Measurements from ENCODE around the gene IL3RA.
"Not testable (repeated sequence)": the region's sequence is repeated elsewhere in the genome, so short reads cannot be mapped to it uniquely, and the experiment has no call there.

IL3RA gene

GRCh38 chrX:1426321-1426720 lies 89.7 kb downstream of the IL3RA start:
- DNase-seq, result not testable (repeated sequence)

GRCh38 chrX:1427756-1428155 lies 91.2 kb downstream of the IL3RA start:
- no peak for DNase-seq

GRCh38 chrX:1430451-1430850 lies 93.9 kb downstream of the IL3RA start:
- peak; percentile 44 for DNase-seq

Measured in eye (tissue), 1 donor.